ENCODE measurements around the gene PAQR3. TPM values are rescaled to one million over a fixed set of nuclear protein-coding genes. Genes with fewer than 3 reads are reported as not detected.

PAQR3 gene
- total and polyA plus RNA-seq, 2 of the 8 experiments (the other 6 are each of a cell fraction or from before 2014, with no cell fraction given), result 28.9 to 35.2 TPM

- POLR2A ChIA-PET (ENCODE audit: partially characterized antibody), result no interaction called here
- CTCF ChIA-PET (ENCODE audit: partially characterized antibody), result interaction anchor here (1.0 kb wide), 1 partner anchor 24 kb away, joined by 5 read pairs; no protein-coding TSS in a partner anchor
Observed at GRCh38 chr4:78975865-78976264, 36.6 kb upstream of the PAQR3 start.

More at GRCh38 chr4:78975865-78976264, 36.6 kb upstream of the PAQR3 start:
- WGBS, 2 experiments (ENCODE audit: extremely low coverage in 1 of 2, insufficient coverage in 1 of 2, insufficient read length in 1 of 2, insufficient replicate concordance in 2 of 2, low coverage in 1 of 2, low lambda C conversion rate in 2 of 2, missing lambda C conversion rate in 1 of 2), result 91% methylated on average over 2 of the region's 2 CpGs; no CpG with 5 or more reads in 1 of the 2 experiments
- no peaks in the 10 kb centered on the region for H4K20me1 ChIP-seq (replicated peaks in 1 of 2; ENCODE audit: control insufficient read depth in 1 of 2, insufficient read depth in 2 of 2, low read length in 2 of 2)
- no peak overlapping the region for H4K8ac ChIP-seq (ENCODE audit: extremely low read depth, insufficient read depth, low read length)
- no peak overlapping the region for H3K14ac ChIP-seq (ENCODE audit: insufficient read length)
- no peak overlapping the region for H3K56ac ChIP-seq (replicated peaks; ENCODE audit: insufficient read length, low read depth, low read length)
- H3K79me2 ChIP-seq (ENCODE audit: control insufficient read depth in 1 of 2, insufficient read depth in 2 of 2, low read length in 2 of 2), result no peaks in the 10 kb centered on the region
- no peaks in the 10 kb centered on the region for H3K79me1 ChIP-seq (ENCODE audit: low read depth, low read length)
- H2BK20ac ChIP-seq (ENCODE audit: low read length), result no peak overlapping the region
- H3K4me3 ChIP-seq (ENCODE audit: extremely low read depth in 1 of 4, insufficient read depth in 2 of 4, low read depth in 3 of 4, low read length in 4 of 4), result no peak overlapping the region
- H3K9me3 ChIP-seq (ENCODE audit: insufficient read depth in 2 of 2, low read depth in 1 of 2, low read length in 1 of 2), result no peaks in the 10 kb centered on the region
- no peak overlapping the region for H3K23ac ChIP-seq (ENCODE audit: insufficient read length)
- H4K91ac ChIP-seq (replicated peaks; ENCODE audit: insufficient read length, low read length), result no peak overlapping the region
- no peak overlapping the region for H2AK5ac ChIP-seq (ENCODE audit: low read depth, low read length)
- H3K36me3 ChIP-seq (ENCODE audit: control insufficient read depth in 2 of 4, insufficient read depth in 4 of 4, low read length in 3 of 4), result no peaks in the 10 kb centered on the region
- H3K27ac ChIP-seq (ENCODE audit: low read depth, low read length), result no peak overlapping the region
- TF ChIP-seq GTF2F1 (IDR thresholded peaks at IDR 0.05; ENCODE audit: borderline replicate concordance, low read depth, low read length) (no peak), ZNF274 (IDR thresholded peaks at IDR 0.05; ENCODE audit: borderline replicate concordance, extremely low read depth, low read length) (no peak), KDM5A (IDR thresholded peaks at IDR 0.05; ENCODE audit: low read length) (no peak), NANOG (IDR thresholded peaks at IDR 0.05; ENCODE audit: insufficient read depth, low read depth, low read length, poor library complexity, severe bottlenecking) (no peak), MAFK (IDR thresholded peaks at IDR 0.05; ENCODE audit: low read depth, low read length) (no peak), CBX5 (IDR thresholded peaks at IDR 0.05; ENCODE audit: low read depth, low read length) (no peak), YY1 (IDR thresholded peaks at IDR 0.05; ENCODE audit: low read depth, low read length) (no peak), SIN3A (conservative IDR thresholded peaks at IDR 0.05 in 1 of 2, IDR thresholded peaks at IDR 0.05 in 1 of 2; ENCODE audit: low read depth in 1 of 2, low read length in 2 of 2) (no peak), SP2 (IDR thresholded peaks at IDR 0.05; ENCODE audit: low read length) (no peak), ATF3 (IDR thresholded peaks at IDR 0.05; ENCODE audit: insufficient read depth, low read depth, low read length) (no peak), FOSL1 (IDR thresholded peaks at IDR 0.05; ENCODE audit: insufficient read depth, low read depth, low read length) (no peak), SP4 (IDR thresholded peaks at IDR 0.05; ENCODE audit: low read length) (no peak)
- H2BK12ac ChIP-seq (ENCODE audit: low read depth, low read length), result no peak overlapping the region
- H3K27me3 ChIP-seq (replicated peaks in 1 of 4; ENCODE audit: control insufficient read depth in 3 of 4, extremely low read depth in 1 of 4, insufficient read depth in 3 of 4, low read length in 3 of 4), result no peaks in the 10 kb centered on the region
- no peak overlapping the region for H2BK120ac ChIP-seq (replicated peaks; ENCODE audit: low read depth, low read length)
- no peak overlapping the region for H2AFZ ChIP-seq (ENCODE audit: low read length)
- H3K4me2 ChIP-seq (ENCODE audit: insufficient read depth in 1 of 2, low read depth in 2 of 2, low read length in 2 of 2), result no peak overlapping the region
- no peak for DNase-seq (ENCODE audit: low read depth in 1 of 2, low spot score in 2 of 2)
- H3K4ac ChIP-seq (replicated peaks; ENCODE audit: insufficient read length, low read depth, low read length), result no peak overlapping the region
- H2BK15ac ChIP-seq (ENCODE audit: low read length), result no peak overlapping the region
- no peak overlapping the region for H3K9ac ChIP-seq (replicated peaks in 1 of 4; ENCODE audit: extremely low read depth in 1 of 4, low read depth in 3 of 4, low read length in 3 of 4)
- H3K23me2 ChIP-seq (ENCODE audit: low read depth, low read length), result no peaks in the 10 kb centered on the region
- H3K18ac ChIP-seq (ENCODE audit: extremely low read depth, low read length), result no peak overlapping the region
- FAIRE-seq, result no peak
- H4K5ac ChIP-seq (ENCODE audit: insufficient read length, low read depth, low read length), result no peak overlapping the region
- no peak overlapping the region for H2BK5ac ChIP-seq (ENCODE audit: low read depth, low read length)
- H3K4me1 ChIP-seq (replicated peaks in 1 of 4; ENCODE audit: control insufficient read depth in 3 of 4, insufficient read depth in 4 of 4, low read length in 3 of 4), result 0 out of 7 replicates have a peak, but pooled peaks cover 0 to 2% (median 0%) of the 10 kb centered on the region in 4 experiments

Measured in H1 (cell line).